Breast epithelium (tissue), 4 donors: Measurements from ENCODE around the gene PDS5B. TPM values are rescaled to one million over a fixed set of nuclear protein-coding genes. Genes with fewer than 3 reads are reported as not detected.

Source experiments
- DNase-seq, 2 donors: peaks; one replicate each; pipeline ENCODE4 v3.0.0-alpha.2; 2019; ENCODE audit warnings: low spot score in 2 of 2
- H3K27ac ChIP-seq, 2 donors: fragments of 200-600 bp; sonication (generic) in 1 of 2; one replicate each; pipeline ENCODE4 v1.5.1; 2016 to 2019; ENCODE audit warnings: mild to moderate bottlenecking in 1 of 2
- H3K27me3 ChIP-seq, 2 donors: fragments of 200-600 bp; sonication (generic) in 1 of 2; one replicate each; pipeline versions ENCODE4 v1.5.1 to v1.6.0; 2017 to 2019; ENCODE audit warnings: control low read depth in 1 of 2, mild to moderate bottlenecking in 1 of 2
- H3K36me3 ChIP-seq: fragments of 200-600 bp; one replicate; pipeline ENCODE4 v1.5.1; 2019
- H3K4me1 ChIP-seq, 2 donors: fragments of 200-600 bp; sonication (generic); one replicate each; pipeline ENCODE4 v1.5.1; 2016 to 2019; ENCODE audit warnings: control low read depth in 1 of 2
- H3K4me3 ChIP-seq, 3 donors: fragments of 200-600 bp; sonication (generic); 1 replicate in 2 of 3; 2 replicates in 1 of 3; pipeline ENCODE4 v1.5.1; 2016 to 2019; ENCODE audit warnings: mild to moderate bottlenecking in 3 of 3, moderate library complexity in 2 of 3
- H3K9me3 ChIP-seq, 2 donors: fragments of 200-600 bp; sonication (generic) in 1 of 2; one replicate each; pipeline ENCODE4 v1.5.1; 2016 to 2019; ENCODE audit warnings: control low read depth in 1 of 2
- POLR2A ChIP-seq: fragments of 450-650 bp; IDR thresholded peaks from one replicate; pipeline ENCODE4 v1.6.1; 2016; ENCODE audit warnings: antibody characterized with exemption, mild to moderate bottlenecking, moderate library complexity
- POLR2AphosphoS5 ChIP-seq, 3 donors: sonication (generic); formaldehyde crosslinking; IDR thresholded peaks; one replicate each; pipeline ENCODE4 v1.6.1; 2017; ENCODE audit warnings: antibody characterized with exemption in 3 of 3
- intact Hi-C: fragments of 100-400 bp; cut with DNase I; formaldehyde crosslinking; loops from one replicate; pipeline ENCODE4 v1.15.1; 2023; ENCODE audit warnings: low total_unique reads
- total RNA-seq, 3 donors: library from RNA; depleted of rRNA; stranded (reverse); fragments of >200 nt; gene quantifications; one replicate each; pipeline ENCODE4 v1.1.0, GENCODE V29; 2016
- TF ChIP-seq, protein P1 (sequence below), 3 donors: fragments of 450-650 bp; IDR thresholded peaks; one replicate each; pipeline ENCODE4 v1.5.1; 2016 to 2017; ENCODE audit warnings: antibody characterized with exemption in 3 of 3, mild to moderate bottlenecking in 3 of 3, moderate library complexity in 3 of 3

The PDS5B gene
- total RNA-seq, 3 donors from 2014 or later: 35.0 to 71.7 (median 66.2) TPM

- H3K4me3 ChIP-seq: peak overlapping the region in 2 of 3 donors; percentile 26 to 79
- H3K36me3 ChIP-seq: no peaks in the 10 kb centered on the region
- H3K27me3 ChIP-seq: no peaks in the 10 kb centered on the region
- TF ChIP-seq, protein P1, sequence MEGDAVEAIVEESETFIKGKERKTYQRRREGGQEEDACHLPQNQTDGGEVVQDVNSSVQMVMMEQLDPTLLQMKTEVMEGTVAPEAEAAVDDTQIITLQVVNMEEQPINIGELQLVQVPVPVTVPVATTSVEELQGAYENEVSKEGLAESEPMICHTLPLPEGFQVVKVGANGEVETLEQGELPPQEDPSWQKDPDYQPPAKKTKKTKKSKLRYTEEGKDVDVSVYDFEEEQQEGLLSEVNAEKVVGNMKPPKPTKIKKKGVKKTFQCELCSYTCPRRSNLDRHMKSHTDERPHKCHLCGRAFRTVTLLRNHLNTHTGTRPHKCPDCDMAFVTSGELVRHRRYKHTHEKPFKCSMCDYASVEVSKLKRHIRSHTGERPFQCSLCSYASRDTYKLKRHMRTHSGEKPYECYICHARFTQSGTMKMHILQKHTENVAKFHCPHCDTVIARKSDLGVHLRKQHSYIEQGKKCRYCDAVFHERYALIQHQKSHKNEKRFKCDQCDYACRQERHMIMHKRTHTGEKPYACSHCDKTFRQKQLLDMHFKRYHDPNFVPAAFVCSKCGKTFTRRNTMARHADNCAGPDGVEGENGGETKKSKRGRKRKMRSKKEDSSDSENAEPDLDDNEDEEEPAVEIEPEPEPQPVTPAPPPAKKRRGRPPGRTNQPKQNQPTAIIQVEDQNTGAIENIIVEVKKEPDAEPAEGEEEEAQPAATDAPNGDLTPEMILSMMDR (IDR thresholded peaks at IDR 0.05): no peak
- no peak for TF ChIP-seq POLR2A
- TF ChIP-seq POLR2AphosphoS5 (IDR thresholded peaks at IDR 0.05): no peak
- no peak for DNase-seq
- peaks cover 0 to 17% of the 10 kb centered on the region in 2 donors for H3K4me1 ChIP-seq
- no peaks in the 10 kb centered on the region for H3K9me3 ChIP-seq
- intact Hi-C loops: no loop called here
- H3K27ac ChIP-seq: peak overlapping the region; percentile 45 to 92
Observed at GRCh38 chr13:32589471-32589870, 3.2 kb downstream of the PDS5B start.

- Histone ChIP-seq H3K4me1 (peaks cover 0 to 17% of the 10 kb centered on the region in 2 donors), H3K36me3 (no peaks in the 10 kb centered on the region), H3K4me3 (peak overlapping the region in 1 of 3 donors; percentile 2), H3K9me3 (no peaks in the 10 kb centered on the region), H3K27me3 (no peaks in the 10 kb centered on the region), H3K27ac (peak overlapping the region; percentile 44 to 92)
- TF ChIP-seq POLR2A: no peak
- no peak for TF ChIP-seq POLR2AphosphoS5 (IDR thresholded peaks at IDR 0.05)
- TF ChIP-seq, protein P1 (IDR thresholded peaks at IDR 0.05): no peak
- intact Hi-C loops: no loop called here
- no peak for DNase-seq
Observed at GRCh38 chr13:32590266-32590665, 4.0 kb downstream of the PDS5B start.

GRCh38 chr13:32592082-32592481, 5.8 kb downstream of the PDS5B start:
- H3K9me3 ChIP-seq: no peaks in the 10 kb centered on the region
- H3K36me3 ChIP-seq: no peaks in the 10 kb centered on the region
- peaks cover 0 to 13% of the 10 kb centered on the region in 2 donors for H3K4me1 ChIP-seq
- H3K27ac ChIP-seq: no peak overlapping the region
- DNase-seq: no peak
- H3K27me3 ChIP-seq: no peaks in the 10 kb centered on the region
- TF ChIP-seq POLR2AphosphoS5 (IDR thresholded peaks at IDR 0.05) (no peak), POLR2A (no peak)
- TF ChIP-seq, protein P1 (IDR thresholded peaks at IDR 0.05): no peak
- intact Hi-C loops: no loop called here
- H3K4me3 ChIP-seq: no peak overlapping the region

DNA sequence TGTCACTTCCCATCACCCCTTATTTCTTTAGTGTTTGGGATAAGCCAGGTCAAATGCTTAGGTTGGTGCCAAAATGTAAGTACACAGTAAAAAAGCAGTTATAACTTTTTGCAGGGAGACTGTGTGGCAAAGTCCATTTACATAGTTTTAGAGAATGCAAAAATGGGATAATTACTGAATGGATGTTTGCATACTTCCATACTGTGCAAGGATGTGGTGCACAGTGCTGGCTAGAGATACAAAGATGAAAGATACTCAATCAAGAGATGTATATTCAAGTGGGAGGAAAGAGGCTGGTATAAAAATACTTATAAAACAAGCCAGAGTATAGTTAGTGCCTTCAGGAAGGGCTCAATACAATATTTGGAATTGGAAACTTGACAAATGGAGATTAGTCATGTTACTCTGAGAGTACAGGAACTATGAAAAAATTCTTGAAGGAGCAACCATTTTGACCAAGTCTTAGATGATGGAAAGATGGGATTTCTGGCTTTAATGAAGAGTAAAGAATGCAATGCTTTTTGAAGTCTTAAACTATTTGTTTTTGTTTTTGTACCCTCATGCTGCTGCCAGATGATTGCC, 8.0 kb downstream of the PDS5B start:
- intact Hi-C loops: no loop called here
- H3K4me1 ChIP-seq: no peaks in the 10 kb centered on the region

DNA sequence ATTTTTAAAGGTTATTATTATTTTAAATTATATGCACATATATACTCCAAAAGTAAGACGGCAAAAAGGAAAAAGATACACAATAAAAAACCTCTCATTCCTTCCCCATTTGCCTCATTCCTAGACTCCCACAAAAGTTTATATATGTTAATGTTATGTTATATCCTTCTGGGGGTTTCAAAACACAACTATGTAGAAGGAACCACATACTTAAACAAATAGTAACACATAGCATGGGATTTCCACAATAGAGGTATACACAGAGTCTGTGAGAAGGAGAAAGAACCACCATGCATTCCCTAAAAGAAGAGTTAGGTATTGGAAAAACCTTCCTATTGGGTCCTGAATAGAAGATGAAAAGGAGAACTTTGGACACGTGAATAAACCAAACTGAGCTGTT, 9.1 kb downstream of the PDS5B start:
- Histone ChIP-seq H3K4me1 (no peaks in the 10 kb centered on the region), H3K27me3 (no peaks in the 10 kb centered on the region), H3K27ac (no peak overlapping the region), H3K4me3 (no peak overlapping the region), H3K9me3 (no peaks in the 10 kb centered on the region), H3K36me3 (no peaks in the 10 kb centered on the region)
- TF ChIP-seq POLR2AphosphoS5 (IDR thresholded peaks at IDR 0.05) (no peak), POLR2A (no peak)
- TF ChIP-seq, protein P1 (IDR thresholded peaks at IDR 0.05): no peak
- DNase-seq: no peak
- intact Hi-C loops: no loop called here

More for the DNA sequence above, 8.0 kb downstream of the PDS5B start:
- no peak overlapping the region for H3K27ac ChIP-seq
- no peak for DNase-seq
- H3K9me3 ChIP-seq: no peaks in the 10 kb centered on the region
- TF ChIP-seq POLR2AphosphoS5 (IDR thresholded peaks at IDR 0.05) (no peak), POLR2A (no peak)
- TF ChIP-seq, protein P1 (IDR thresholded peaks at IDR 0.05): no peak
- H3K27me3 ChIP-seq: no peaks in the 10 kb centered on the region
- no peaks in the 10 kb centered on the region for H3K36me3 ChIP-seq
- H3K4me3 ChIP-seq: no peak overlapping the region
